ENCODE data around the gene ADGRG1.

Gene ADGRG1

GRCh38 chr16:57592591-57593003, 35.8 kb upstream of the ADGRG1 start:
- Histone ChIP-seq H3K4me3 (ENCODE audit: low read depth, low read length) (no peak overlapping the region), H3K36me3 (ENCODE audit: control insufficient read depth in 2 of 2, insufficient read depth in 1 of 2, low read length in 2 of 2) (no peaks in the 10 kb centered on the region), H3K9me3 (ENCODE audit: control insufficient read depth, insufficient read depth, low read depth, low read length) (no peaks in the 10 kb centered on the region), H3K4me1 (ENCODE audit: control insufficient read depth, insufficient read depth, low read length) (no peaks in the 10 kb centered on the region), H3K27ac (ENCODE audit: extremely low read depth, low read depth, low read length) (no peak overlapping the region)
- TF ChIP-seq ZBTB20 (tag by site-specific recombination; IDR thresholded peaks at IDR 0.05) = no peak
- peak; percentile 63 for TF ChIP-seq EGR2 (tag by site-specific recombination; IDR thresholded peaks at IDR 0.05; ENCODE audit: low read depth)
- no peak for TF ChIP-seq ZNF692 (tag by site-specific recombination; IDR thresholded peaks at IDR 0.05)
- TF ChIP-seq ZNF423 (tag by site-specific recombination; IDR thresholded peaks at IDR 0.05) = no peak
- POLR2A ChIA-PET = no interaction called here
- CTCF ChIA-PET = interaction anchor here (0.6 to 5.6 kb wide), 2 partner anchors 56 to 229 kb away, joined by 4 to 59 read pairs; no protein-coding TSS in a partner anchor

GRCh38 chr16:57593021-57593420, 35.4 kb upstream of the ADGRG1 start:
- H3K9me3 ChIP-seq (ENCODE audit: control insufficient read depth, insufficient read depth, low read depth, low read length) = no peaks in the 10 kb centered on the region
- TF ChIP-seq ZBTB8A (tag by site-specific recombination; IDR thresholded peaks at IDR 0.05) (no peak), ZSCAN16 (tag by site-specific recombination; IDR thresholded peaks at IDR 0.05) (no peak), ZNF398 (tag by site-specific recombination; IDR thresholded peaks at IDR 0.05) (no peak), ZNF785 (tag by site-specific recombination; IDR thresholded peaks at IDR 0.05) (no peak), OSR2 (tag by site-specific recombination; IDR thresholded peaks at IDR 0.05) (no peak), ZNF654 (tag by site-specific recombination; IDR thresholded peaks at IDR 0.05; ENCODE audit: low read depth) (no peak), ZFP41 (tag by site-specific recombination; IDR thresholded peaks at IDR 0.05; ENCODE audit: borderline replicate concordance) (no peak), ZNF571 (tag by site-specific recombination; IDR thresholded peaks at IDR 0.05) (no peak), ZEB2 (tag by site-specific recombination; IDR thresholded peaks at IDR 0.05) (no peak), GFI1B (tag by site-specific recombination; IDR thresholded peaks at IDR 0.05) (no peak), ZNF501 (tag by site-specific recombination; IDR thresholded peaks at IDR 0.05) (no peak), ZNF510 (tag by site-specific recombination; IDR thresholded peaks at IDR 0.05; ENCODE audit: insufficient replicate concordance) (no peak)
- POLR2A ChIA-PET = no interaction called here
- no peaks in the 10 kb centered on the region for H3K4me1 ChIP-seq (ENCODE audit: control insufficient read depth, insufficient read depth, low read length)
- CTCF ChIA-PET = interaction anchor here (0.6 to 5.6 kb wide), 3 partner anchors 14 to 229 kb away, joined by 3 to 59 read pairs (median 4); no protein-coding TSS in a partner anchor
- H3K36me3 ChIP-seq (ENCODE audit: control insufficient read depth in 2 of 2, insufficient read depth in 1 of 2, low read length in 2 of 2) = no peaks in the 10 kb centered on the region
- no peak overlapping the region for H3K4me3 ChIP-seq (ENCODE audit: low read depth, low read length)
- H3K27ac ChIP-seq (ENCODE audit: extremely low read depth, low read depth, low read length) = no peak overlapping the region

- Histone ChIP-seq H3K36me3 (ENCODE audit: control insufficient read depth in 2 of 2, insufficient read depth in 1 of 2, low read length in 2 of 2) (no peaks in the 10 kb centered on the region), H3K4me3 (ENCODE audit: low read depth, low read length) (no peak overlapping the region), H3K27ac (ENCODE audit: extremely low read depth, low read depth, low read length) (no peak overlapping the region), H3K9me3 (ENCODE audit: control insufficient read depth, insufficient read depth, low read depth, low read length) (no peaks in the 10 kb centered on the region), H3K4me1 (ENCODE audit: control insufficient read depth, insufficient read depth, low read length) (no peaks in the 10 kb centered on the region)
- ChIA-PET POLR2A (no interaction called here), CTCF (interaction anchor here (5.6 kb wide), 1 partner anchor 55 kb away, joined by 59 read pairs; no protein-coding TSS in a partner anchor)
- TF ChIP-seq ZNF580 (tag by site-specific recombination; IDR thresholded peaks at IDR 0.05) (peak; percentile 65; the same call in 1 of the 2 replicates), WT1 (tag by site-specific recombination; IDR thresholded peaks at IDR 0.05) (no peak), ZNF280D (tag by site-specific recombination; IDR thresholded peaks at IDR 0.05) (0 out of 2 replicates have a peak, but pooled peaks have one; percentile 35), ZNF146 (tag by site-specific recombination; IDR thresholded peaks at IDR 0.05) (peak; percentile 97), ZNF830 (tag by site-specific recombination; IDR thresholded peaks at IDR 0.05; ENCODE audit: low read depth) (no peak)
Measured at GRCh38 chr16:57593990-57594389, 34.4 kb upstream of the ADGRG1 start.
